ENCODE data around the gene NOCT. TPM values are rescaled to one million over a fixed set of nuclear protein-coding genes. Genes with fewer than 3 reads are reported as not detected.

Gene NOCT
- total and polyA plus RNA-seq, 2 of the 8 experiments (the other 6 are each of a cell fraction or from before 2014, with no cell fraction given) = 10.4 to 45.5 TPM

- Histone ChIP-seq H2BK120ac (replicated peaks; ENCODE audit: low read depth, low read length) (no peak overlapping the region), H3K18ac (ENCODE audit: extremely low read depth, low read length) (no peak overlapping the region), H3K4me3 (ENCODE audit: extremely low read depth in 1 of 4, insufficient read depth in 2 of 4, low read depth in 3 of 4, low read length in 4 of 4) (no peak overlapping the region), H2AK5ac (ENCODE audit: low read depth, low read length) (no peak overlapping the region), H3K79me1 (ENCODE audit: low read depth, low read length) (peaks cover 8% of the 10 kb centered on the region; the same call in 1 of the 2 replicates), H3K79me2 (ENCODE audit: control insufficient read depth in 1 of 2, insufficient read depth in 2 of 2, low read length in 2 of 2) (peaks cover 0 to 45% of the 10 kb centered on the region in 2 experiments; a peak in 3 of 4 replicates), H2BK15ac (ENCODE audit: low read length) (no peak overlapping the region), H3K23me2 (ENCODE audit: low read depth, low read length) (no peaks in the 10 kb centered on the region), H3K14ac (ENCODE audit: insufficient read length) (no peak overlapping the region), H2BK5ac (ENCODE audit: low read depth, low read length) (no peak overlapping the region), H2AFZ (ENCODE audit: low read length) (no peak overlapping the region), H2BK12ac (ENCODE audit: low read depth, low read length) (no peak overlapping the region), H4K91ac (replicated peaks; ENCODE audit: insufficient read length, low read length) (no peak overlapping the region), H3K27ac (ENCODE audit: low read depth, low read length) (no peak overlapping the region), H4K20me1 (replicated peaks in 1 of 2; ENCODE audit: control insufficient read depth in 1 of 2, insufficient read depth in 2 of 2, low read length in 2 of 2) (peaks cover 5 to 13% of the 10 kb centered on the region in 2 experiments), H3K23ac (ENCODE audit: insufficient read length) (no peak overlapping the region), H3K9ac (replicated peaks in 1 of 4; ENCODE audit: extremely low read depth in 1 of 4, low read depth in 3 of 4, low read length in 3 of 4) (no peak overlapping the region), H2BK20ac (ENCODE audit: low read length) (no peak overlapping the region), H3K4me1 (replicated peaks in 1 of 4; ENCODE audit: control insufficient read depth in 3 of 4, insufficient read depth in 4 of 4, low read length in 3 of 4) (no peaks in the 10 kb centered on the region), H3K4ac (replicated peaks; ENCODE audit: insufficient read length, low read depth, low read length) (no peak overlapping the region), H4K8ac (ENCODE audit: extremely low read depth, insufficient read depth, low read length) (no peak overlapping the region), H3K27me3 (replicated peaks in 1 of 4; ENCODE audit: control insufficient read depth in 3 of 4, extremely low read depth in 1 of 4, insufficient read depth in 3 of 4, low read length in 3 of 4) (no peaks in the 10 kb centered on the region), H3K9me3 (ENCODE audit: insufficient read depth in 2 of 2, low read depth in 1 of 2, low read length in 1 of 2) (no peaks in the 10 kb centered on the region), H4K5ac (ENCODE audit: insufficient read length, low read depth, low read length) (no peak overlapping the region), H3K56ac (replicated peaks; ENCODE audit: insufficient read length, low read depth, low read length) (no peak overlapping the region), H3K36me3 (ENCODE audit: control insufficient read depth in 2 of 4, insufficient read depth in 4 of 4, low read length in 3 of 4) (peaks cover 3 to 52% (median 17%) of the 10 kb centered on the region in 4 experiments; a peak in 6 of 8 replicates), H3K4me2 (ENCODE audit: insufficient read depth in 1 of 2, low read depth in 2 of 2, low read length in 2 of 2) (no peak overlapping the region)
- 90% methylated on average over 2 of the region's 2 CpGs; no CpG with 5 or more reads in 1 of the 2 experiments for WGBS, 2 experiments (ENCODE audit: extremely low coverage in 1 of 2, insufficient coverage in 1 of 2, insufficient read length in 1 of 2, insufficient replicate concordance in 2 of 2, low coverage in 1 of 2, low lambda C conversion rate in 2 of 2, missing lambda C conversion rate in 1 of 2)
- no peak for FAIRE-seq
- POLR2A ChIA-PET (ENCODE audit: partially characterized antibody) = interaction anchor here (1.4 kb wide), 1 partner anchor 14 kb away, joined by 4 read pairs; no protein-coding TSS in a partner anchor
- DNase-seq (ENCODE audit: low read depth in 1 of 2, low spot score in 2 of 2) = no peak
- CTCF ChIA-PET (ENCODE audit: partially characterized antibody) = interaction anchor here (2.5 to 4.6 kb wide), 2 partner anchors 9 to 12 kb away, joined by 9 to 37 read pairs; no protein-coding TSS in a partner anchor
- TF ChIP-seq POLR2AphosphoS5 (IDR thresholded peaks at IDR 0.05; ENCODE audit: low read depth, low read length) (no peak), SIN3A (conservative IDR thresholded peaks at IDR 0.05 in 1 of 2, IDR thresholded peaks at IDR 0.05 in 1 of 2; ENCODE audit: low read depth in 1 of 2, low read length in 2 of 2) (no peak), CTBP2 (IDR thresholded peaks at IDR 0.05; ENCODE audit: borderline replicate concordance, insufficient read depth, insufficient read length, low read length) (no peak)
- TF ChIP-seq, protein P1, sequence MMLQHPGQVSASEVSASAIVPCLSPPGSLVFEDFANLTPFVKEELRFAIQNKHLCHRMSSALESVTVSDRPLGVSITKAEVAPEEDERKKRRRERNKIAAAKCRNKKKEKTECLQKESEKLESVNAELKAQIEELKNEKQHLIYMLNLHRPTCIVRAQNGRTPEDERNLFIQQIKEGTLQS (IDR thresholded peaks at IDR 0.05; ENCODE audit: insufficient read depth, low read depth, low read length) = no peak
Measured at GRCh38 chr4:139044291-139044690, 28.7 kb downstream of the NOCT start.

Data from H1 (cell line).